ENCODE data around the gene DGKQ. TPM values are rescaled to one million over a fixed set of nuclear protein-coding genes. Genes with fewer than 3 reads are reported as not detected.
A peak's percentile ranks its signal among the peaks of the same experiment; 100 is the strongest.

The DGKQ gene
- total and polyA plus RNA-seq, 7 experiments from 2014 or later: 1.5 to 28.0 (median 16.5) TPM

DNA sequence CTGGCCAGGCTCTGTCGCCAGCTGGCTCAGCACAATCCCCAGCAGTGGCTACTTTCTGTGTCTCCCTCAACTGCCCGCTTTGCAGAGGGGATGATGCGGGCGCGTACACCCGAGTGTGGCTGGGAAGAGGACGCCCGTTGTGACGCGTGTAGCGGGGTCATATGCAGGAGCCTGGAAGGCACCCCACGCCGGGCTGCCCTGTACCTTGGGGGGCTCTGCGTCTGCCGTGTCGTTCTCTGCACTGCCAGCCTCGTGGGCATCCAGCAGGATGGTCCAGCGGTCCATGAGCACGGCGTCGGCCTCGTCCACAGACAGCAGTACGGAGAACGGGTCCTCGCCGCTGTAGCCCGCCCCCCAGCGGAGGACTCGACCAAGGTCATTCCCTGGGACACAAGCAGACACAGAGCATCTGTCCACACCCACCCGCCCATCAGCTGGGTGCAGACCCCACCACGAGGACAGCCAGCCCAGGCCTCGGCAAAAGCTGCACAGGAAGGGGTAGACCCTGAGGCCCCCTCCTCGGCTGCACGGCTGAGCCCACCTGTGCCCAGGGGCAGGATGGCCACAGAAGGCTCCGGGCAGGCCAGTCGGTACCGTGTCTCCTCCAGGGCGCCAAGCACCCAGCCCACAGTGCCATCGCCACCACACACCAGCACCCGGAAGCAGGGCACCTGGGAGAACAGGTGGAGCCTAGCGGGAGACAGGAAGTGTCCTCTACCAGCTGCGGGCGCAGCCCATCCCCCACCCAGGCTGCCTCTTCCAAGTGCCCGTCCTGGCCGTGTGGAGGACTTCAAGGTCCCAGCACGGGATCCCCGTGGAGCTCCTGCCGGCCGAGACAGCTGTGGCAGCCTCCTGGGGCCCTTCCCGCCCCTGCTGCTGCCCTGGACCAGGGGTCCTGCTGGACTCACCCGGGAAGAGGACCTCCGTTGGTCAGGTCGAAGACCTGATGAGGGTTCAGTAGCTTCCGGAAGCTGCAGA, 10.8 kb downstream of the DGKQ start:
- H3K4me3 Mint-ChIP-seq: no peak overlapping the region
- DNase-seq (no peak), ATAC-seq (no peak)
- H3K27me3 ChIP-seq (ENCODE audit: control insufficient read depth in 2 of 2, insufficient read depth in 2 of 2, low read length in 2 of 2): no peaks in the 10 kb centered on the region
- H3K4me3 ChIP-seq (ENCODE audit: low read length): no peak overlapping the region
- no peaks in the 10 kb centered on the region for H3K27me3 Mint-ChIP-seq
- ChIA-PET POLR2A (interaction anchor here (1.0 kb wide), 1 partner anchor 9 kb away, joined by 3 read pairs; no protein-coding TSS in a partner anchor), CTCF (no interaction called here)
- peaks cover 0 to 6% (median 0%) of the 10 kb centered on the region in 5 donors for H3K36me3 Mint-ChIP-seq
- no peaks in the 10 kb centered on the region for H3K4me1 ChIP-seq (ENCODE audit: control insufficient read depth in 2 of 2, insufficient read depth in 2 of 2, low read length in 2 of 2)
- intact Hi-C loops (cut with micrococcal nuclease): no loop called here
- no peaks in the 10 kb centered on the region for H3K9me3 ChIP-seq (ENCODE audit: control insufficient read depth in 2 of 3, low read length in 3 of 3)
- no peaks in the 10 kb centered on the region for H3K4me1 Mint-ChIP-seq
- H3K27ac Mint-ChIP-seq: no peak overlapping the region
- H3K27ac ChIP-seq (ENCODE audit: low read depth, low read length): no peak overlapping the region
- H3K9me3 Mint-ChIP-seq: no peaks in the 10 kb centered on the region
- peaks cover 0 to 82% (median 0%) of the 10 kb centered on the region in 3 experiments for H3K36me3 ChIP-seq (ENCODE audit: control insufficient read depth in 2 of 3, insufficient read depth in 3 of 3, low read length in 3 of 3)

GRCh38 chr4:961351-962230, 11.8 kb downstream of the DGKQ start:
- Histone ChIP-seq H3K27ac (ENCODE audit: low read depth, low read length) (no peak overlapping the region), H3K36me3 (ENCODE audit: control insufficient read depth in 2 of 3, insufficient read depth in 3 of 3, low read length in 3 of 3) (peaks cover 0 to 84% (median 0%) of the 10 kb centered on the region in 3 experiments), H3K4me1 (ENCODE audit: control insufficient read depth in 2 of 2, insufficient read depth in 2 of 2, low read length in 2 of 2) (no peaks in the 10 kb centered on the region), H3K4me3 (ENCODE audit: low read length) (no peak overlapping the region), H3K9me3 (ENCODE audit: control insufficient read depth in 2 of 3, low read length in 3 of 3) (no peaks in the 10 kb centered on the region), H3K27me3 (ENCODE audit: control insufficient read depth in 2 of 2, insufficient read depth in 2 of 2, low read length in 2 of 2) (no peaks in the 10 kb centered on the region)
- no peaks in the 10 kb centered on the region for H3K27me3 Mint-ChIP-seq
- CTCF ChIA-PET: no interaction called here
- intact Hi-C loops (cut with micrococcal nuclease): no loop called here
- no peaks in the 10 kb centered on the region for H3K9me3 Mint-ChIP-seq
- H3K4me3 Mint-ChIP-seq: no peak overlapping the region
- ATAC-seq: no peak
- DNase-seq: no peak
- no peaks in the 10 kb centered on the region for H3K4me1 Mint-ChIP-seq
- POLR2A ChIA-PET: no interaction called here
- peaks cover 0 to 8% (median 0%) of the 10 kb centered on the region in 5 donors for H3K36me3 Mint-ChIP-seq
- peak overlapping the region in 1 of 9 donors; percentile 22 for H3K27ac Mint-ChIP-seq

DNA sequence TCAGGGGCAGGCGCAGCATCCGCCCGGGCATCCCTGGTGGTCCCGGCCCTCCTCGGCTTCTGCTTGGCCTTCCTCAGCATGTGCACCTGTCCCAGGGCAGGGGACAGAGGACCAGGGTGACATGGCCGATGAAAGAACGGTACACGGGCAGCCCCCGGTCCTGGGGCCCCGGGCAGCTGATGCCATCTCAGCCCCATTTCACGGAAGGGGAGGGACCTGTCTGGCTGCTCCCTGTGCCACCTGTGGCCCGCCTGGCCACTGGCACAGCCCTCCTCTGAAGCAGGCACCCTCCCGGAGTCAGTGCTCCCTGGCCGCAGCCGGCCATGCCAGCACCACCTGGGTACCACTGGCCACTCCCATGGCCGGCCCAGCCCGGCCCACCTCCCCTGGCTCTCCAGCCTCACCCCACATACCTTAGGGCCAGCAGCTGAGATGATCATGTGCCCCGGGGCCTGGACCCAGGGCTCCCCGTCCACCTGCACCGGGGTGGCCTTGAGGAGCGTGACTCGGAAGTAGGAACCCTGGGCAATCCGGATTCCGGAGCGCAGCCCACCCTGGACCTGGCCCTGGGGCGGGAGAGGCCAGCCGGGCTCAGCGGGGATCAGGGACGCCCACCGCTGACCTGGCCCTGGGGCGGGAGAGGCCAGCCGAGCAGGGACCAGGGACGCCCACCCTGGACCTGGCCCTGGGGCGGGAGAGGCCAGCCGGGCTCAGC, 12.6 kb downstream of the DGKQ start:
- POLR2A ChIA-PET: no interaction called here
- no peak overlapping the region for H3K4me3 ChIP-seq (ENCODE audit: low read length)
- DNase-seq: no peak

DNA sequence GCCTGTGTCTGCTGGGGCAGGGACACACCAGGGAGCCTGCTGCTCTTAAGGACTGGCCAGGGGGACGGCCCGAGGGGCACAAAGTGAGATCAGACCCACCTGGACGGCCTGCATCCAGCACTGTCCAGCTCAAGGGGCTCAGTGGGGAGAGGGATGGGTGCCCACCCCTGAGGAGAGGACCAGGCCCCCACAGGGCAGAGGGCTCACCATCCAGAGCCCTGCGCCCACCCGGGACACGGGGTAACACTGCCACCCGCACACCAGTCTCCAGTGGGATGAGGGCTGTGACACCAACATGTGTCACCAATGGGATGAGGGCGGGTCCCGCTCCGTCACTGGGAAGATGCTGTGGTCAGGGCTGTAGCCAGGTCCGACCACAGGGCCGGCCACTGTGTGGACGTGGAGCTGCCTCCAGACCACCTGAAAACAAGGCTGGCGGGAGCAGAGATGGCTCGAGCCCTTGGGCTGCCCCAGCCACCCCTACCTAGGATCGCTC, 13.2 kb downstream of the DGKQ start:
- Histone ChIP-seq H3K27me3 (ENCODE audit: control insufficient read depth in 2 of 2, insufficient read depth in 2 of 2, low read length in 2 of 2) (no peaks in the 10 kb centered on the region), H3K36me3 (ENCODE audit: control insufficient read depth in 2 of 3, insufficient read depth in 3 of 3, low read length in 3 of 3) (peaks cover 0 to 76% (median 0%) of the 10 kb centered on the region in 3 experiments), H3K27ac (ENCODE audit: low read depth, low read length) (no peak overlapping the region), H3K4me1 (ENCODE audit: control insufficient read depth in 2 of 2, insufficient read depth in 2 of 2, low read length in 2 of 2) (no peaks in the 10 kb centered on the region), H3K9me3 (ENCODE audit: control insufficient read depth in 2 of 3, low read length in 3 of 3) (no peaks in the 10 kb centered on the region), H3K4me3 (ENCODE audit: low read length) (no peak overlapping the region)
- peak; percentile 3 for ATAC-seq
- Mint-ChIP-seq H3K4me1 (no peaks in the 10 kb centered on the region), H3K27me3 (no peaks in the 10 kb centered on the region), H3K36me3 (peaks cover 0 to 10% (median 0%) of the 10 kb centered on the region in 5 donors), H3K4me3 (no peak overlapping the region), H3K27ac (no peak overlapping the region), H3K9me3 (no peaks in the 10 kb centered on the region)
- intact Hi-C loops (cut with micrococcal nuclease): no loop called here
- no peak for DNase-seq
- ChIA-PET CTCF (no interaction called here), POLR2A (no interaction called here)

More for the DNA sequence above, 12.6 kb downstream of the DGKQ start:
- Mint-ChIP-seq H3K4me1 (no peaks in the 10 kb centered on the region), H3K36me3 (peaks cover 0 to 10% (median 0%) of the 10 kb centered on the region in 5 donors), H3K4me3 (no peak overlapping the region), H3K9me3 (no peaks in the 10 kb centered on the region), H3K27me3 (no peaks in the 10 kb centered on the region), H3K27ac (no peak overlapping the region)
- H3K27ac ChIP-seq (ENCODE audit: low read depth, low read length): no peak overlapping the region
- peaks cover 0 to 76% (median 0%) of the 10 kb centered on the region in 3 experiments for H3K36me3 ChIP-seq (ENCODE audit: control insufficient read depth in 2 of 3, insufficient read depth in 3 of 3, low read length in 3 of 3)
- H3K9me3 ChIP-seq (ENCODE audit: control insufficient read depth in 2 of 3, low read length in 3 of 3): no peaks in the 10 kb centered on the region
- no peaks in the 10 kb centered on the region for H3K27me3 ChIP-seq (ENCODE audit: control insufficient read depth in 2 of 2, insufficient read depth in 2 of 2, low read length in 2 of 2)
- no peaks in the 10 kb centered on the region for H3K4me1 ChIP-seq (ENCODE audit: control insufficient read depth in 2 of 2, insufficient read depth in 2 of 2, low read length in 2 of 2)
- ATAC-seq: no peak
- intact Hi-C loops (cut with micrococcal nuclease): no loop called here
- CTCF ChIA-PET: no interaction called here

DNA sequence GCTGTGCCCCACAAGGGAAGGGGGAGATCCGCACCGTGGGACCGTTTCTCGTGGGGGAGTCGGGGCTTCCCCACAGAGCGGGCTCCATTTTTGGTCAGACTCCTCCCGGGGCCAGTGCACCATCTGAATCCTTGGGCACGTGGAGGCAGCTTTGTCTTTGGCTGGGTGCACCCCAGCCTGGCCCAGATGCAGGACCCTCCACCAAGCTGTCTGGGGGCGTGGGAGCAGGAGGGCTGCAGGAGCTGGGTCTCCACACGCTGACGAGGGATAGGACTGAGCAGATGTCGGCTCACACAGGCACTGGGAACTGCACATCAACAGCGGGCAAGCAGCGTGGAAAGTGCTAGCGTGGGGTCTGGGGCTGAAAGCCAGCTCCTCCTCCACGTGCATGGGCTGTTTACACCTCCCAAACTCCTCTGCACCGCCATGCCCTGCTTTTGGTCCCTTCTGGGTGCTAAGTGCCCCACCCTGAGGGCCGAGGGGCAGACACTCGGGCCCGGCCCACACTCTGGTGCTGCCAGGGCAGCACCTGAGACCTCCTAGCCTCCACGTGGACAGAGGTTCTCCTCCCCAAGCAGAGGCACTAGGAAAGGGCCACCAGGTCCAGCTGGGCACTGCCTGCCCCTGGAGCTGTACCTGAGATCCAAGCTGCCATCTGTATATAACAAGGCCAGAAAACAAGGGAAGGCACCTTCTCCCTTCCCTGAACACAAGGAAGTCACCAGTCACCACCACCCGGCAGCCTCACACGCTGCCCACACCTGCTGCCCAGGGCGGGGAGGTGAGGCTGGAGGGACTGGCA, 13.8 kb downstream of the DGKQ start:
- H3K4me1 Mint-ChIP-seq: no peaks in the 10 kb centered on the region
- intact Hi-C loops (cut with micrococcal nuclease): no loop called here
- POLR2A ChIA-PET: interaction anchor here (0.8 kb wide), 1 partner anchor 27 kb away, joined by 3 read pairs; the partner anchor contains the start of genes GAK and TMEM175
- H3K9me3 Mint-ChIP-seq: no peaks in the 10 kb centered on the region
- DNase-seq (no peak), ATAC-seq (no peak)
- no peak overlapping the region for H3K27ac ChIP-seq (ENCODE audit: low read depth, low read length)
- no peaks in the 10 kb centered on the region for H3K27me3 ChIP-seq (ENCODE audit: control insufficient read depth in 2 of 2, insufficient read depth in 2 of 2, low read length in 2 of 2)
- peaks cover 0 to 14% (median 3%) of the 10 kb centered on the region in 5 donors for H3K36me3 Mint-ChIP-seq
- CTCF ChIA-PET: no interaction called here
- H3K9me3 ChIP-seq (ENCODE audit: control insufficient read depth in 2 of 3, low read length in 3 of 3): no peaks in the 10 kb centered on the region
- no peaks in the 10 kb centered on the region for H3K27me3 Mint-ChIP-seq
- no peak overlapping the region for H3K27ac Mint-ChIP-seq
- no peak overlapping the region for H3K4me3 ChIP-seq (ENCODE audit: low read length)
- peaks cover 0 to 70% (median 0%) of the 10 kb centered on the region in 3 experiments for H3K36me3 ChIP-seq (ENCODE audit: control insufficient read depth in 2 of 3, insufficient read depth in 3 of 3, low read length in 3 of 3)
- H3K4me1 ChIP-seq (ENCODE audit: control insufficient read depth in 2 of 2, insufficient read depth in 2 of 2, low read length in 2 of 2): no peaks in the 10 kb centered on the region
- no peak overlapping the region for H3K4me3 Mint-ChIP-seq

Data from naive thymus-derived CD4-positive, alpha-beta T cell (primary cell).